ENCODE results near the gene NDUFS7.
A peak's percentile ranks its signal among the peaks of the same experiment; 100 is the strongest.
"Not testable (repeated sequence)": the region's sequence is repeated elsewhere in the genome, so short reads cannot be mapped to it uniquely, and the experiment has no call there.

NDUFS7 gene

GRCh38 chr19:1412995-1413800 lies 29.5 kb downstream of the NDUFS7 start:
- H3K36me3 ChIP-seq (ENCODE audit: insufficient read depth, low read length) = peaks cover 34% of the 10 kb centered on the region
- peaks cover 25% of the 10 kb centered on the region for H3K4me1 ChIP-seq (ENCODE audit: insufficient read depth, low read length)
- H3K27ac ChIP-seq (ENCODE audit: low read depth, low read length) = no peak overlapping the region; the same call in 1 of the 2 replicates
- H3K27me3 ChIP-seq (ENCODE audit: insufficient read depth, low read length) = no peaks in the 10 kb centered on the region
- H3K9me3 ChIP-seq (ENCODE audit: insufficient read depth, low read depth, low read length) = no peaks in the 10 kb centered on the region
- WGBS = 95% methylated on average over 36 of the region's 36 CpGs
- H3K4me3 ChIP-seq (ENCODE audit: low read length) = no peak overlapping the region
- no peak overlapping the region for H3K9ac ChIP-seq (ENCODE audit: low read depth, low read length)

- peak overlapping the region; percentile 33 for H3K9ac ChIP-seq (ENCODE audit: low read depth, low read length)
- no peaks in the 10 kb centered on the region for H3K27me3 ChIP-seq (ENCODE audit: insufficient read depth, low read length)
- 83% methylated on average over 28 of the region's 28 CpGs for WGBS
- H3K27ac ChIP-seq (ENCODE audit: low read depth, low read length) = peak overlapping the region; percentile 69; the same call in 1 of the 2 replicates
- peak overlapping the region; percentile 27 for H3K4me3 ChIP-seq (ENCODE audit: low read length)
- H3K9me3 ChIP-seq (ENCODE audit: insufficient read depth, low read depth, low read length) = no peaks in the 10 kb centered on the region
- H3K4me1 ChIP-seq (ENCODE audit: insufficient read depth, low read length) = peaks cover 11% of the 10 kb centered on the region
- H3K36me3 ChIP-seq (ENCODE audit: insufficient read depth, low read length) = peaks cover 48% of the 10 kb centered on the region
Measured at GRCh38 chr19:1416014-1416841, 32.5 kb downstream of the NDUFS7 start.

GRCh38 chr19:1417145-1417544 lies 33.4 kb downstream of the NDUFS7 start:
- peaks cover 57% of the 10 kb centered on the region for H3K36me3 ChIP-seq (ENCODE audit: insufficient read depth, low read length)
- WGBS = 94% methylated on average over 21 of the region's 21 CpGs
- no peak overlapping the region for H3K27ac ChIP-seq (ENCODE audit: low read depth, low read length)
- no peaks in the 10 kb centered on the region for H3K27me3 ChIP-seq (ENCODE audit: insufficient read depth, low read length)
- H3K9me3 ChIP-seq (ENCODE audit: insufficient read depth, low read depth, low read length) = no peaks in the 10 kb centered on the region
- H3K9ac ChIP-seq (ENCODE audit: low read depth, low read length) = no peak overlapping the region
- H3K4me1 ChIP-seq (ENCODE audit: insufficient read depth, low read length) = peaks cover 11% of the 10 kb centered on the region
- no peak overlapping the region for H3K4me3 ChIP-seq (ENCODE audit: low read length)

DNA sequence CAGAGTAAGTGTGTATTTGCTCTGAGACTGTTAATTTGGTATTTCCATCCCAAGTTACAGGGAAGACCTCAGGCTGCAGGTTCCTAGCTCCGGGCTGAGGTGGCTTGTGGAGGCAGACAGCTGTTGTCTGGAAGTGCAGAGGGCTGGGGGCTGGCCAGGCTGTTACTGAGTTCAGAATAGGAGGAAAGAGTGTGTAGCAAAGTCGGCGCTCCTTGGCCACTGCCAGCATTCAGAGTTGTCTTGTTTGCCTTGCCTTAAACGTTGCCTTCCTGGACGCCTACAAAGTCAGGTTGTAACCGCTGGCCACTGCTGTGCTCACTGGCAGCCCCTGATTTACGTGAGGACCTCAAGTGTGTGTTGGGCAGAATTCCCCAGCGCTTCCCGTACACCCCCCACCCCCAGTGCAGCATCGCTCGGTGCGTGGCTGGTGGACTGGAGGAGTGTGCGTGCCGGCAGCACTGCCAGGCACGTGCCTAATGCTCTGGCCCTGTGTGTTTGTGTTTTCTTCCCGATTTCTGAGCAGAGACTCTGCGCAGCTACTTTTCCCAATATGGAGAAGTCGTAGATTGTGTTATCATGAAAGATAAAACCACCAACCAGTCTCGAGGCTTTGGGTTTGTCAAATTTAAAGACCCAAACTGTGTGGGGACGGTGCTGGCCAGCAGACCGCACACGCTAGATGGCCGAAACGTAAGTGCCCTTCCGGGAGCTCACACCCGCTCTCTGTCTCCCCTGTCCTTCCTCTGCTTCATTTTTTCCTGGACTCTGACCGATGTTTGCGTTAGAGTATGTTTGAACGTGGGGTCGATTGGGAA lies 34.2 kb downstream of the NDUFS7 start:
- no peak overlapping the region for H3K9ac ChIP-seq (ENCODE audit: low read depth, low read length)
- no peaks in the 10 kb centered on the region for H3K27me3 ChIP-seq (ENCODE audit: insufficient read depth, low read length)
- WGBS = 93% methylated on average over 30 of the region's 30 CpGs
- H3K27ac ChIP-seq (ENCODE audit: low read depth, low read length) = 0 out of 2 replicates have a peak overlapping the region, but pooled peaks have one; percentile 13
- H3K36me3 ChIP-seq (ENCODE audit: insufficient read depth, low read length) = peaks cover 64% of the 10 kb centered on the region
- H3K4me3 ChIP-seq (ENCODE audit: low read length) = no peak overlapping the region
- H3K4me1 ChIP-seq (ENCODE audit: insufficient read depth, low read length) = peaks cover 11% of the 10 kb centered on the region
- no peaks in the 10 kb centered on the region for H3K9me3 ChIP-seq (ENCODE audit: insufficient read depth, low read depth, low read length)

DNA sequence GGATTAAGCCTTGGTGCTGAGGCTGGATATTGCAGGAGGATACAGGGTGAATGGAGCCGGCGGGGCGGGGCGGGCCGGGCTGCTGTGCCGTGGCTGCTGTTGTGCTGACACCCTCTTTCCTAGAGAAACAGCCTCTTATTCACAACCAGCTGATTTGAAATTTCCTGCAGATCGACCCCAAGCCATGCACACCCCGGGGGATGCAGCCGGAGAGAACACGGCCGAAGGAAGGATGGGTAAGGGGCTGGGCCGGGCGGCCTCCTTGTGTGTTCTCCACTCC lies 34.7 kb downstream of the NDUFS7 start:
- Histone ChIP-seq H3K9ac (ENCODE audit: low read depth, low read length) (no peak overlapping the region), H3K27me3 (ENCODE audit: insufficient read depth, low read length) (no peaks in the 10 kb centered on the region), H3K9me3 (ENCODE audit: insufficient read depth, low read depth, low read length) (no peaks in the 10 kb centered on the region), H3K27ac (ENCODE audit: low read depth, low read length) (no peak overlapping the region), H3K36me3 (ENCODE audit: insufficient read depth, low read length) (peaks cover 64% of the 10 kb centered on the region), H3K4me1 (ENCODE audit: insufficient read depth, low read length) (peaks cover 11% of the 10 kb centered on the region), H3K4me3 (ENCODE audit: low read length) (no peak overlapping the region)
- 94% methylated on average over 13 of the region's 13 CpGs for WGBS

GRCh38 chr19:1418951-1419738 lies 35.4 kb downstream of the NDUFS7 start:
- H3K27ac ChIP-seq (ENCODE audit: low read depth, low read length) = no peak overlapping the region
- H3K9ac ChIP-seq (ENCODE audit: low read depth, low read length) = no peak overlapping the region
- no peaks in the 10 kb centered on the region for H3K27me3 ChIP-seq (ENCODE audit: insufficient read depth, low read length)
- peaks cover 68% of the 10 kb centered on the region for H3K36me3 ChIP-seq (ENCODE audit: insufficient read depth, low read length)
- no peak overlapping the region for H3K4me3 ChIP-seq (ENCODE audit: low read length)
- H3K9me3 ChIP-seq (ENCODE audit: insufficient read depth, low read depth, low read length) = no peaks in the 10 kb centered on the region
- WGBS = 97% methylated on average over 21 of the region's 21 CpGs
- H3K4me1 ChIP-seq (ENCODE audit: insufficient read depth, low read length) = peaks cover 11% of the 10 kb centered on the region

- not testable (repeated sequence) for H3K27me3 ChIP-seq (ENCODE audit: insufficient read depth, low read length); H3K9me3 ChIP-seq (ENCODE audit: insufficient read depth, low read depth, low read length); H3K4me3 ChIP-seq (ENCODE audit: low read length); H3K27ac ChIP-seq (ENCODE audit: low read depth, low read length); H3K9ac ChIP-seq (ENCODE audit: low read depth, low read length)
- H3K4me1 ChIP-seq (ENCODE audit: insufficient read depth, low read length) = peaks cover 11% of the 10 kb centered on the region
- peaks cover 77% of the 10 kb centered on the region for H3K36me3 ChIP-seq (ENCODE audit: insufficient read depth, low read length)
- WGBS = 97% methylated on average over 22 of the region's 43 CpGs
Measured at GRCh38 chr19:1420085-1420484, 36.4 kb downstream of the NDUFS7 start.

DNA sequence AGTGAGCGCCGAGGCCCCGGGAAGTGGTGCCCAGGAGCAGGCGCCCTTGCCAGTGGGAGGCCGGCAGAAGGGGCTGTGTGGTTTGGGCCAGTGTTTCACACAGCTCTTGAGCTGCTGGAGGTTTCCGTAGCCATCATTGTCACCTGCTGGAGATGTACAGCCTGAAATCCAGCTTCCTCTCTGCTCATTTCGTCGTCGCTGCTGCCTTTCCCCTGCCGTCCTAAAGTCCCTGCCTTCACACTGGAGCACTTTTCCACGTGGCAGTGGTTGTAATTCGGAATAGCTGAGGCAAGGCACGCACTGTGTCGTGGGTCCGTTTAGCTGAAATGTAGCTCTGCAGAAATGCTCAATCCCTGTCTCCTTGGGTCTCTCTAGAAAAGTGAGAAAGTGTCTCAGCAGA lies 36.9 kb downstream of the NDUFS7 start:
- WGBS = 94% methylated on average over 15 of the region's 15 CpGs

DNA sequence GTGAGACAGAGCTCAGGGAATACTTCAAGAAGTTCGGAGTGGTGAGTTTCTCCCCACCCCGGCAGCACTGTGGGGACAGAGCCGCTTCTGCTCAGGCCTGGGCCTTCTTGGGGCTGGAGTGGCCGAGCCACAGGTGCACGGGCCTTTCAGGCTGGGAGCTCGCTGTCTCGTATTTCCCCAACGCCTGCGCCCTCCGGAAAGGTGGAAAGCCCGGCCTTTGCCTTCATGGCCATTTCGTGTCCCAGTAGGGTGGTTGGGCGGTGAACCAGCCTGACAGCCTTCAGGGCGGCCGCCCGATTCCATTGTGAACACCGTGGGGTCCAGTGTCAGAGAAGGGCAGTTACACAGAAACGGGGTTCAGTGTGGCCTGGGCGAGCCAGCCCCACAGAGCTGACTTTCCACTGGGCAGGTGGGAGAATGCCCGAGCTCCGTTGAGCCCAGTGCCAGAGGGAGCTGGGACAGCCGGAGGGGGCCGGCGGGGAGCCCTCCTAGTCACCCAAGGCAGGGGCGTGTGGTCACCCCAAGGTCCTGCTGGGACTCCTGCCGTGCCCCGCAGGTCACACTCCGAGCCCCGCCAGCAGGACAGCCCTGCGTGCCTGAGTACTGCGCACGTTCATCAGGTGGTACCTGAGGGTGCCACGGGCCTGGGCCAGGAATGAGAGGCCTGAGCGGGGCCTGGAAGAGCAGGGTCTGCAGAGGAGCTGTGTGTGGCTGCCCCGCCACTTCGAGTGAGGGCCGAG lies 37.7 kb downstream of the NDUFS7 start:
- H3K9ac ChIP-seq (ENCODE audit: low read depth, low read length) = no peak overlapping the region
- H3K4me3 ChIP-seq (ENCODE audit: low read length) = no peak overlapping the region
- no peaks in the 10 kb centered on the region for H3K9me3 ChIP-seq (ENCODE audit: insufficient read depth, low read depth, low read length)
- H3K27ac ChIP-seq (ENCODE audit: low read depth, low read length) = no peak overlapping the region
- H3K36me3 ChIP-seq (ENCODE audit: insufficient read depth, low read length) = peaks cover 90% of the 10 kb centered on the region
- 95% methylated on average over 37 of the region's 37 CpGs for WGBS
- peaks cover 1% of the 10 kb centered on the region for H3K4me1 ChIP-seq (ENCODE audit: insufficient read depth, low read length)
- H3K27me3 ChIP-seq (ENCODE audit: insufficient read depth, low read length) = no peaks in the 10 kb centered on the region

More for the DNA sequence above, 36.9 kb downstream of the NDUFS7 start:
- Histone ChIP-seq H3K27ac (ENCODE audit: low read depth, low read length) (no peak overlapping the region), H3K4me3 (ENCODE audit: low read length) (no peak overlapping the region), H3K4me1 (ENCODE audit: insufficient read depth, low read length) (peaks cover 9% of the 10 kb centered on the region), H3K36me3 (ENCODE audit: insufficient read depth, low read length) (peaks cover 82% of the 10 kb centered on the region), H3K27me3 (ENCODE audit: insufficient read depth, low read length) (no peaks in the 10 kb centered on the region), H3K9ac (ENCODE audit: low read depth, low read length) (no peak overlapping the region), H3K9me3 (ENCODE audit: insufficient read depth, low read depth, low read length) (no peaks in the 10 kb centered on the region)

DNA sequence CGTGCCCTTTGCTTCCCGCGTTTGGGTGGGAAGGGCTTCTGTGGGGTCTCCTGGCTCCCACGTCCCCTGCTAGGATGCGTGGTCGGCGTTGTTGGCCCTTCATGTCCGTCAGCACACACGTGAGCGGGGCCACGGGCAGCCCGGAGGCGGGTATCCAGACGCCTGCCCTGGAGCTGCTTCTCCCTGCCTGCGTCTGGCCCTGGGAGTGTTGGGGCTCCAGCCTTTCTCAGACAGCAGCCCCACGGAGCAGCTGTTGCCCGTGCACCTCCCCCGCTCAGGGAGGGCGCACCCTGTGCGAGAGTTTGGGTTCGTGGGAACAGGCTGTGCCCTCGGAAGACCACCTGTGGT lies 38.2 kb downstream of the NDUFS7 start:
- H3K27ac ChIP-seq (ENCODE audit: low read depth, low read length) = no peak overlapping the region
- peaks cover 95% of the 10 kb centered on the region for H3K36me3 ChIP-seq (ENCODE audit: insufficient read depth, low read length)
- H3K4me1 ChIP-seq (ENCODE audit: insufficient read depth, low read length) = no peaks in the 10 kb centered on the region
- no peak overlapping the region for H3K4me3 ChIP-seq (ENCODE audit: low read length)
- H3K9ac ChIP-seq (ENCODE audit: low read depth, low read length) = no peak overlapping the region
- WGBS = 93% methylated on average over 22 of the region's 22 CpGs
- no peaks in the 10 kb centered on the region for H3K9me3 ChIP-seq (ENCODE audit: insufficient read depth, low read depth, low read length)
- H3K27me3 ChIP-seq (ENCODE audit: insufficient read depth, low read length) = no peaks in the 10 kb centered on the region

Data from HUES64 (cell line).